Ureter (tissue), 1 donor: ENCODE results near the gene LAMA3. TPM values are rescaled to one million over a fixed set of nuclear protein-coding genes. Genes with fewer than 3 reads are reported as not detected.

Source experiments
- DNase-seq: peaks from one replicate; pipeline ENCODE4 v3.0.0-alpha.2; 2020; ENCODE audit warnings: low spot score
- total RNA-seq: library from RNA; stranded (reverse); gene quantifications from one replicate; pipeline ENCODE4 v1.2.4, GENCODE V29; 2023
- donor health status: DM: yes; HTN: yes; CAD: no.

Gene LAMA3
- total RNA-seq, 1 donor from 2014 or later: 28.7 TPM

GRCh38 chr18:23998018-23998417 is 308.8 kb downstream of the LAMA3 start:
- DNase-seq: no peak

- DNase-seq: no peak
Observed at GRCh38 chr18:23998820-23999219, 309.6 kb downstream of the LAMA3 start.

- DNase-seq: no peak
Observed at GRCh38 chr18:24000613-24001490, 311.6 kb downstream of the LAMA3 start.

GRCh38 chr18:24002479-24002878 is 313.2 kb downstream of the LAMA3 start:
- no peak for DNase-seq

- no peak for DNase-seq
Observed at GRCh38 chr18:24003288-24003687, 314.0 kb downstream of the LAMA3 start.

- no peak for DNase-seq
Observed at GRCh38 chr18:24003903-24004640, 314.8 kb downstream of the LAMA3 start.

Other genes starting within 250 kb of the LAMA3 start
- 73.4 TPM for gene RIOK3, start 236.2 kb upstream of the LAMA3 start, total RNA-seq
- 27.5 TPM for gene RMC1, start 185.9 kb upstream of the LAMA3 start, total RNA-seq
- 42.0 TPM for gene NPC1, start 102.9 kb upstream of the LAMA3 start, total RNA-seq
- 8.0 TPM for gene ANKRD29, start 26.5 kb upstream of the LAMA3 start, total RNA-seq